Measurements from ENCODE around the gene MUC5B. TPM values are rescaled to one million over a fixed set of nuclear protein-coding genes. Genes with fewer than 3 reads are reported as not detected.

MUC5B gene
- total RNA-seq, 2 experiments from 2014 or later, result not detected

DNA sequence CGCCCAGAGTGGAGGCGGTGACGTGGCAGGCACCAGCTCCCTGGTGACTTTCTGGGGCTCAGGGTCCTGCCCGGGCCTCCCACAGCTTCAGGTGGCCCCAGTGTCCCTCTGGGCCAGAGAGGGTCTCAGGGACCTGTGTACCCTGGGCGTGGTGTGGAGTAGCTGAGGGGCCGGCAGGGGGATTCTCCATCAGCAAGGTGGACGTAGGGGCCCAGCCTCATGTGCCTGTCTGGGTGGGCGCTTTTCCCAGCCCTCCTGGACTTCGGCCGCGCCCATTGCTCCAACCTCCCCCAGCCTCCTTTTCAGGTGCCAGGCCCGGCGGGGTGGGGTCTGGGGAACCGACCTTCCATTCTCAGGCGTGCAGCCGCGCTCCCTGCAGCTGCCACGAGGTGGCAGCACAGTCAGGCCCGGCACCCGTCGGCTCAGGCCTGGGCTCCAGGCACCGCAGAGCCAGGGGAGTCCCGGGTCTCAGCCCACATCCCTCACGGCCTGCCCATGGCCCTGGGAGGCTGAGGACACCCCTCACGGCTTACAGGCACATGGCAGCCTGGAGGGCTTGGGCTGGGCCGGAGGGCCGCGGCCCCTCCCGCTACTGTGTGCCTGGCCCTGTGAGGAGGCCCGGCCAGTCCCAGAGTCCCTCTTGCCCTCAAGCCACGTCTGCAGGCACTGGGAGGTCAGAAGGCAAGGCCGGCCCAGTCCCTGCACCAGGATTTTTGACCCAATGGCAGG is 19.9 kb upstream of the MUC5B start:
- H3K4me3 ChIP-seq (ENCODE audit: low read length), result no peak overlapping the region
- H3K27me3 ChIP-seq (ENCODE audit: control insufficient read depth in 1 of 2, insufficient read depth in 2 of 2, low read length in 2 of 2), result peaks cover 0 to 3% of the 10 kb centered on the region in 2 experiments
- Mint-ChIP-seq H3K4me3 (no peak overlapping the region), H3K4me1 (ENCODE audit: low read depth) (no peaks in the 10 kb centered on the region), H3K9me3 (no peaks in the 10 kb centered on the region), H3K27ac (no peak overlapping the region), H3K36me3 (ENCODE audit: low read depth) (no peaks in the 10 kb centered on the region), H3K27me3 (no peaks in the 10 kb centered on the region)
- ATAC-seq (ENCODE audit: poor library complexity) (peak; percentile 88), DNase-seq (peak; percentile 39 to 81 (median 57))
- H3K36me3 ChIP-seq (ENCODE audit: insufficient read depth, low read length), result no peaks in the 10 kb centered on the region
- ChIA-PET POLR2A (no interaction called here), CTCF (interaction anchor here (1.0 to 1.2 kb wide), 2 partner anchors 312 to 372 kb away, joined by 6 to 12 read pairs; no protein-coding TSS in a partner anchor)
- TF ChIP-seq, protein P1, sequence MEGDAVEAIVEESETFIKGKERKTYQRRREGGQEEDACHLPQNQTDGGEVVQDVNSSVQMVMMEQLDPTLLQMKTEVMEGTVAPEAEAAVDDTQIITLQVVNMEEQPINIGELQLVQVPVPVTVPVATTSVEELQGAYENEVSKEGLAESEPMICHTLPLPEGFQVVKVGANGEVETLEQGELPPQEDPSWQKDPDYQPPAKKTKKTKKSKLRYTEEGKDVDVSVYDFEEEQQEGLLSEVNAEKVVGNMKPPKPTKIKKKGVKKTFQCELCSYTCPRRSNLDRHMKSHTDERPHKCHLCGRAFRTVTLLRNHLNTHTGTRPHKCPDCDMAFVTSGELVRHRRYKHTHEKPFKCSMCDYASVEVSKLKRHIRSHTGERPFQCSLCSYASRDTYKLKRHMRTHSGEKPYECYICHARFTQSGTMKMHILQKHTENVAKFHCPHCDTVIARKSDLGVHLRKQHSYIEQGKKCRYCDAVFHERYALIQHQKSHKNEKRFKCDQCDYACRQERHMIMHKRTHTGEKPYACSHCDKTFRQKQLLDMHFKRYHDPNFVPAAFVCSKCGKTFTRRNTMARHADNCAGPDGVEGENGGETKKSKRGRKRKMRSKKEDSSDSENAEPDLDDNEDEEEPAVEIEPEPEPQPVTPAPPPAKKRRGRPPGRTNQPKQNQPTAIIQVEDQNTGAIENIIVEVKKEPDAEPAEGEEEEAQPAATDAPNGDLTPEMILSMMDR (IDR thresholded peaks at IDR 0.05), result peak; percentile 84
- intact Hi-C loops (cut with DNase I, micrococcal nuclease), result loop anchor here (1.0 kb wide), 2 partner anchors 312 to 371 kb away; no protein-coding TSS in a partner anchor
- H3K9me3 ChIP-seq (ENCODE audit: control insufficient read depth in 1 of 2, insufficient read depth in 1 of 2, low read length in 2 of 2), result peaks cover 0 to 4% of the 10 kb centered on the region in 2 experiments
- peaks cover 8% of the 10 kb centered on the region for H3K4me1 ChIP-seq (ENCODE audit: insufficient read depth, low read length)
- no peak overlapping the region for H3K27ac ChIP-seq (ENCODE audit: low read depth in 1 of 2, low read length in 2 of 2)

DNA sequence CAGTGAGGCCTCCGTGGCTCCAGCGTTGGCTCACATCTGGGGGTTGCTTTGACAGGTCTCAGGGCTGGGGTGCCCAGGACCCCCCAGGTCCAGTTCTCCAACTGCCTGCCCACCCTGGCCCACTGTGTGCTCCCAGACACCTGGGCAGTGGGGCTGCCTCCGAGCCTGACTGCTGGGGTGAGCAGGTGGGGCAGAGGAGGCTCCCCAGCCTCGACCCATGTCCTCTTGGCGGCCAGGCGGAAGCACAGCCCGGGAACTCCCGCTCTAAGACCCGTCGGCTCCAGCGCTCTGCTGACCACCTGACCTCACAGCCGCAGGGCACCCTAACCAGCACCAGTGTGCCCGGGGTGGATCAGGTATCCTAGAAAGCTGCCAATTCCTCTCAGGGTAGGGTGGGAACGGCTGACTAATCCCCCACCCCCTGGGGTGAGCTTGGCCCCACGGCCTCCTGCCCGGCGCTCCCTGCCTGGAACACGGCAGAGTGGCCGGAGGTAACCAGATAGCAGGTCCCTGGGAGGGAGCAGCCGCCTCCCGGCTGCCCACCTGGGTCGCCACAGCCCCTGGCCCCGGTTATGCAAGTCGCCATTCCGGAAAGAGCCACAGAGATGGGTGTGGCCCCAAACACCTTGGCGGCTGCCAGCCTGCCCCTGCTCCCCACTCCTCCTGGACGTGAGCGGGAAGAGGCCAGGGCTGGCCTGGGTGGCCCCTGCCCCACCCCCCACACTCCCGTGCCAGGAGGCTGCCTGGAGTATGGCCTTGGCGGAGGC is 19.2 kb upstream of the MUC5B start:
- TF ChIP-seq, protein P1 (IDR thresholded peaks at IDR 0.05), result no peak
- Mint-ChIP-seq H3K4me1 (ENCODE audit: low read depth) (no peaks in the 10 kb centered on the region), H3K27me3 (no peaks in the 10 kb centered on the region), H3K4me3 (no peak overlapping the region), H3K27ac (no peak overlapping the region), H3K9me3 (no peaks in the 10 kb centered on the region), H3K36me3 (ENCODE audit: low read depth) (no peaks in the 10 kb centered on the region)
- ChIA-PET CTCF (interaction anchor here (1.0 to 1.2 kb wide), 2 partner anchors 311 to 371 kb away, joined by 6 to 12 read pairs; no protein-coding TSS in a partner anchor), POLR2A (no interaction called here)
- peaks cover 0 to 3% of the 10 kb centered on the region in 2 experiments for H3K27me3 ChIP-seq (ENCODE audit: control insufficient read depth in 1 of 2, insufficient read depth in 2 of 2, low read length in 2 of 2)
- DNase-seq (peak in 1 of 14 experiments; percentile 4), ATAC-seq (ENCODE audit: poor library complexity) (no peak)
- intact Hi-C loops (cut with DNase I, micrococcal nuclease), result loop anchor here (1.0 kb wide), 2 partner anchors 312 to 371 kb away; no protein-coding TSS in a partner anchor
- H3K4me3 ChIP-seq (ENCODE audit: low read length), result no peak overlapping the region
- H3K27ac ChIP-seq (ENCODE audit: low read depth in 1 of 2, low read length in 2 of 2), result no peak overlapping the region
- peaks cover 0 to 11% of the 10 kb centered on the region in 2 experiments for H3K9me3 ChIP-seq (ENCODE audit: control insufficient read depth in 1 of 2, insufficient read depth in 1 of 2, low read length in 2 of 2)
- peaks cover 8% of the 10 kb centered on the region for H3K4me1 ChIP-seq (ENCODE audit: insufficient read depth, low read length)
- H3K36me3 ChIP-seq (ENCODE audit: insufficient read depth, low read length), result no peaks in the 10 kb centered on the region

DNA sequence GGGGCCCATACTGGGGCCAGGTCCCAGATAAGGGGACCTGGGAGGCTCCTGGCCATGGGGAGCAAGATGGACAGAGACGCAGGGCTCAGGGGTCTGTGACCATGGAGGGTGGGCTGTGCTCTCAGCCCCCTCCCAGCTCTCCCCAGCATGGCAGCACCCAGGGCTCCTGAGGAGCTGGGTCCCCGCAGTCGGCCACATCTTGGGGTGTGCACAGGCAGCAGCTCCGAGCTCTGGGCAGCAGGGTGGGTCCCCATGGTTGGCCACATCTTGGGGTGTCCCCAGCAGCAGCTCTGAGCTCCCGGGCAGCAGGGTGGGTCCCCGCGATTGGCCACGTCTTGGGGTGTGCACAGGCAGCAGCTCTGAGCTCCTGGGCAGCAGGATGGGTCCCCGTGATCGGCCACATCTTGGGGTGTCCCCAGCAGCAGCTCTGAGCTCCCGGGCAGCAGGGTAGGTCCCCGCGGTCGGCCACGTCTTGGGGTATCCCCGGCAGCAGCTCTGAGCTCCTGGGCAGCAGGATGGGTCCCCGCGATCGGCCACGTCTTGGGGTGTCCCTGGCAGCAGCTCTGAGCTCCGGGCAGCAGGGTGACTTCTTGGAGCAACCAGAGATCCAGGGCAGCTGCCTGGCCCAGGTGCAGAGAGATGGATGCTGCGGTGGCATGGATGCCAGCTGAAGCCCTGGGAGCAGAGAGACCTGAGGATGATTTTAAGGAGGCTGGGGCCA is 18.3 kb upstream of the MUC5B start:
- Mint-ChIP-seq H3K9me3 (no peaks in the 10 kb centered on the region), H3K36me3 (ENCODE audit: low read depth) (no peaks in the 10 kb centered on the region), H3K27me3 (no peaks in the 10 kb centered on the region), H3K27ac (no peak overlapping the region), H3K4me1 (ENCODE audit: low read depth) (no peaks in the 10 kb centered on the region), H3K4me3 (no peak overlapping the region)
- Histone ChIP-seq H3K27ac (ENCODE audit: low read depth in 1 of 2, low read length in 2 of 2) (no peak overlapping the region), H3K4me1 (ENCODE audit: insufficient read depth, low read length) (peaks cover 8% of the 10 kb centered on the region), H3K36me3 (ENCODE audit: insufficient read depth, low read length) (no peaks in the 10 kb centered on the region), H3K9me3 (ENCODE audit: control insufficient read depth in 1 of 2, insufficient read depth in 1 of 2, low read length in 2 of 2) (peaks cover 0 to 19% of the 10 kb centered on the region in 2 experiments), H3K4me3 (ENCODE audit: low read length) (no peak overlapping the region), H3K27me3 (ENCODE audit: control insufficient read depth in 1 of 2, insufficient read depth in 2 of 2, low read length in 2 of 2) (peaks cover 0 to 3% of the 10 kb centered on the region in 2 experiments)
- ATAC-seq (ENCODE audit: poor library complexity) (no peak), DNase-seq (peak in 1 of 14 experiments; percentile 3)
- intact Hi-C loops (cut with DNase I, micrococcal nuclease), result no loop called here
- POLR2A ChIA-PET, result no interaction called here
- TF ChIP-seq, protein P1 (IDR thresholded peaks at IDR 0.05), result no peak
- CTCF ChIA-PET, result no interaction called here

All from CD4-positive, alpha-beta T cell (primary cell).